ENCODE results near the gene SLC40A1.
"Not testable (repeated sequence)": the region's sequence is repeated elsewhere in the genome, so short reads cannot be mapped to it uniquely, and the experiment has no call there.

The SLC40A1 gene

GRCh38 chr2:189580658-189581353, at the start of gene SLC40A1:
Gene SLC40A1, minus strand, starts transcription at chr2:189580786. Its CDS starts 326 bp downstream, at chr2:189580460.
- no peak for DNase-seq (ENCODE audit: low read depth)

DNA sequence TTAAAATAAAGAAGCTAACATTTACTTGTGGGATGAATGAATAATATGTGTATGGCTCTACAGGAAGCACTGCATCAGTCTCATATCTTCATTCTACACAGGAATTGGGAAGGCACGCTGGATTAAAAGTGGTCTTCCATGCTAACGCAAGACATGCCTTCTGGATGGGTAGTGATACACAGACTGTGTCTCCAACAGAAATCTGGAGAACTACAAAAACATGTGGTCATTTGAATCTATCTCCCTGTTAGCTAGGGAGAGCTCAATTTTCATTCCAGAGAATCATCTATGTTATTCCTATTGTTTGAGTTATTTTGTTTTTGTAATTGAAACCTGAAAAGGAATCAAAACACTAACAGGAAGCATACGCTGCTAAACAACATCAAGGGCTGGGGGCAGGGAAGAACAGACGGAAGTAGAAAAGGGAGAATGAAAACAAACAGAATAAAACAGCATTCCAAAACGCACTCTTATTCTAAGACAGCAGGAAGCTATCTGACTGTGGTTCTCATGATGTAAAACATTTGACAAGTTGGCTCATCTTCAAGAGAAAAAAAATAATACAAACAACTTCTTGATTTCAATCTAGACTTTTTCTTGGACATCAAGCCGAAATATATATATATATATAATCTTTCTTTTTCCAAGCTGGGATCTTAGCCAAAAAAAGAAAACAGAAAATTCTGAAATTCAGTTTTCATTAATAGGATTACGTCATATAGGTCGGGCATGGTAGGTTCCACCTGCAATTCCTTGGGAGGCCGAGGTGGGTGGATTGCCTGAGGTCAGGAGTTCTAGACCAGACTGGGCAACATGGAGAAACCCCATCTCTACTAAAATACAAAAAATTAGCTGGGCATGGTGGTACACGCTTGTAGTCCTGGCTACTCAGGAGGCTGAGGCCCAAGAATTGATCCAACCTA, 49.2 kb upstream of the SLC40A1 start:
- no peak for DNase-seq (ENCODE audit: low read depth)

DNA sequence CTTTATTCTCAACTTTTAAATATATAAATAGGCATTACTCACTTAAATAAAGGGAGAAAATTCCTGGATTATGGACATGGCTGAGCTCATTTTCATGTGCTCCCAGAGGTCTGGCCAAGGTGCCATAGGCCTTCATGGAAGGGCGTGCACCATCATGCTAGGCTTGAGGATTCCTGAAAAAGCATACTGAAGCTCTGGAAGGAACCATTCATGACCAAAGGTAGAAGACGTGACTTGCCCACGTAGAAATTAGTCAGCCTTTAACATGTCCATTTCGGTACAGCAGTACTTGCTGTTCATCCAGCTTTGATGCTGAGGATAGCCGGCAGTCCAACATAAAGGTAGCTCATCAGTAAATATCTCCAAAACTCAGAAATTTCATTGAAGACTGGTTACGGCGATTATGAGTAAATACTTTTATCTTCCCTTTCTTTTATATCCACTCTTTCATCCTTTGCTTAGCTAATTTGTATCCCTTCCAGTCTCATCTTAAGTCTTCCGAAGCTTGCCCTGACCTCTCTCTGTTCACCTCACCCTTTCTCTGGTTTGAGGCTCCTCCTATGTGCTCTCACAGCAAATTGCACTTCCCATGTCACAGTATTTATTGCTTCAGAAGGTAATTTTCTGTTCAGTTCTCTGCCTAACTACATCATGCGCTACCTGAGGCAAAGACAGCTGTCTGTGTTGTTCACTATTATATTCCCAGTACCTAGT, 48.4 kb upstream of the SLC40A1 start:
- no peak for DNase-seq (ENCODE audit: low read depth)

- DNase-seq (ENCODE audit: low read depth) = no peak
Measured at GRCh38 chr2:189627789-189628188, 47.2 kb upstream of the SLC40A1 start.

GRCh38 chr2:189625636-189626035, 45.0 kb upstream of the SLC40A1 start:
- DNase-seq (ENCODE audit: low read depth) = no peak

DNA sequence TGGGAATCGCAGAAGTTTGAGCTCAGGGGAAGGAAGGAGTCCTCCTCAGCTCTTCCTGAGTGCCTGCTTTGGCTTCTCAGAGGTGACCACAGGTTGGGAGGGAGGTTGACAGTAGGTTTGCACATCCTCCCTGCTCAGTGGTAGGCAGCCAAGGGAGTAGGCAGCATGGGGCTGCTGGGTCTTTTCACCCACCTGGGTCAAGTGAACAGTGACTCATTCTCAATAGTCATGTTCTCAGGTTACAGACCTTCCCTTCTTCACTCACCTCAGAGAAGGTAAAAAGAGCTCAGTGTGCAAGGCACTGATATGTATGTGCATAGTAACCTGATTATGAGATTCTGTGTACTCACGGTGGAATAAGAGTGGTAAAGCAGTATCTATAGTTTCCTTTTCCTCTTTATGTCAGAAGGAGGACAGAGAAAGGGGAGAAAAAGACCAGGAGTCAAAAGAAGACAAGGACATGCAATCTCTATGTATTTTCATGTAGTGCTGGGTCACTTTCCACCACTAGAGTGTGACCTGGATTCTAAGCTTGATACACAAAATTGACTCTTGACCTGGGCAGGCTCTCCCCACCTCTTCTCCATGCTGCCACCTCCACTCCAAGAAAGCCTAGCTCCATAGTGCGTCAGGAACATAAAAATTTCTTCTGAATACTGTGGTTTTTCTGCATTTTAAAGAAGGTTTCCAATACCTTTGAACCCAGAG, 44.2 kb upstream of the SLC40A1 start:
- DNase-seq (ENCODE audit: low read depth) = no peak

DNA sequence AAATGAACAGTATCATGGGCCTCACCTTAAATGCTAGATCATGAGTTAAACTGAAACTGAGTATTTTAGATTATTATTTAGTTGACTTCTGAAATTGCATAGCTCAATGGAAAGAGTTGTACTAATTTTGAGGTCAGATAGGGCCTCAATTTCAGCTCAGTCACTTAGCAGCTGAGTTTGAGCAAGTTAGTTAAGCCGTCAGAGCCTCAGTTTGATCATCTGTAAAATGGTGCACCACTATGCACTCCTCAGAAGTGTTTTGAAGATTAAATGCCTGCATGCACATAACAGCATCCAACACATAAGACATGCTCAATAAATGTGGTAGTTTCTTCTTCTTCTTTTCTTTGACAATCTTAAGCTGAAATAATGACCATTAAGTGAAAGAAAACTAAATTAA, 42.5 kb upstream of the SLC40A1 start:
- DNase-seq (ENCODE audit: low read depth) = no peak

DNA sequence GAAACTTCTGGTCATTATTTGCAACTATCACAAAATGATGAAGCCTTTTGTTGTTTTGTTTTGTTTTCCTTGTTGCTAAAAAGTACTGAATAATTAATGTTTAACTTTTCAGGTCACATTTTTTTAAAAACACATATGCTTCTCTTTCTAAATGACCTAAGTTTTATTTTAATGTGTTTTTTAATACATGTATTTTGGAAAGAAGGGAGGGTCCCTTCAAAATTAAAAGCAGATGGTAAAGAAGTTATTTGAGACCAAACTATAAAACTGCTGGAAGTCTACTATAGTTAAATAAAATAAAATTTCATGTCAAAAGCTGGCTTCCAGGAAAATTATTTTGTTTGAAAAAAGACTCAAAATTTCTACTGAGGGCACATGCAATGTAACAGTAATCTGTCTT, 41.2 kb upstream of the SLC40A1 start:
- DNase-seq (ENCODE audit: low read depth) = no peak

DNA sequence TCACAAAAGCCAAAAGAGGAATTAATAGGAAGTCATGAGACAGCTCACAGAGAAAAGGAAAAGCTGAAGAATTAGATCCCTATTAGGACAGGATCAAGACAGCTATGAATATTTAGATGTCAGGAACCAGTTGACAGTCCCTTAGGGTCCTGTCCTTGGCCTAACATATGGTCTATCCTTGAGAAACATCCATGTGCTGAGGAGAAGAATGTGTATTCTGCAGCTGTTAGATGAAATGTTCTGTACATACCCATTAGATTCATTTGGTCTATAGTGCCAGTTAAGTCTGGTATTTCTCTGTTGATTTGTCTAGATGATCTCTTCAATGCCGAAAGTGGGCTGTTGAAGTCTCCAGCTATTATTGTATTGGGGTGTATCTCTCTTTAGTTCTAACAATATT, 37.6 kb upstream of the SLC40A1 start:
- no peak for DNase-seq (ENCODE audit: low read depth)

DNA sequence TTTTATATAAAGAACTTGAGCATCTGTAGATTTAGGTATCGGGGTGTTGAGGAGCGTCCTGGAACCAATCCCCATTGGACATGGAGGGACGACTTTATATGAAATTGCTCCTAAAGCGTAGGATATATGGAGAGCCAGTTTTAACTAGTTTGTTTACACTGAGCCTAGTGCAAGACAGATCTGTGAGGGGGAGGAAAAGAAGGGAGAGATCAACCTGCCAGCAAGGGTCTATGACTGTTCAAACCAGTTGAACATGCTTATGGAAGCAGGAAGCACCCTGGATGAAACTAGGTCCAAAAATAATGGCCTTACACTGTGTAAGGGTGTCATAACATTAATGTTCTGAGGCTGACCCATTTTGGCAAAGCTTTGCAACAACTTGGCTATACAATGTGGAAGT, 34.0 kb upstream of the SLC40A1 start:
- DNase-seq (ENCODE audit: low read depth) = no peak

DNA sequence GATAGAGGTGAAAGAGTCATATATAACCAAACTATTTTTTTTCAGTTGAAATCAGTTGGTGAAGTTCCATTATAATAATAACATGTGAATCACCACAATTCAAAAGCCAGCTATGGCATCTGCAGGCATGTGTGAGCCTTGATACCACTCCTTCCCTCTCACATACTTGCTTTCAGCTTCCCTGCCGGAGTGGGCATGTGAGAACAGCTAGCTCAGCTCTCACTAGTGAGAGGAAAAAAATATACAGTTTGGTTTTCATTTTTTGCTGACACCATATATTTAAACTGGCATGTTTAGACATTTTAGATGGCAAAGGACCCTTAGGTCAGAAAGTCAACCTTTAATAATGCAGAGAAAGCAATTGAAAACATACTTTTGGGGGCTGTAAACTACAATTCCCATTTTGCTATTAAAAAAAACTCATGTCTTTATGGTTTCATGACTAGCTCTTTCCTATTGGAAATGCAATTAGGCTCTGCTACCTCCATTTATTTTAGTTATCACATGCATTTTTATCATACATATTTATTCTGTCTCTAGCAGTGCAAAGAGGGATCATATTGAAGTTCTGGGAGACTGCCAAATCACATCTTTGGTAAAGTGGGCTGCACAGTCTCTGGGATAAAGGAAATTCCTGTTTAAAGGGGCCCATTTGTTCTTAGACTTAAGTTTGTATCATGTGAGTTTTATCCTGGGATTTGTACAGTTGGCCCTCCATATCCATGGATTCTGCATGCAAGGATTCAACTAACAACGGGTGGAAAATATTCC, 33.2 kb upstream of the SLC40A1 start:
- no peak for DNase-seq (ENCODE audit: low read depth)

DNA sequence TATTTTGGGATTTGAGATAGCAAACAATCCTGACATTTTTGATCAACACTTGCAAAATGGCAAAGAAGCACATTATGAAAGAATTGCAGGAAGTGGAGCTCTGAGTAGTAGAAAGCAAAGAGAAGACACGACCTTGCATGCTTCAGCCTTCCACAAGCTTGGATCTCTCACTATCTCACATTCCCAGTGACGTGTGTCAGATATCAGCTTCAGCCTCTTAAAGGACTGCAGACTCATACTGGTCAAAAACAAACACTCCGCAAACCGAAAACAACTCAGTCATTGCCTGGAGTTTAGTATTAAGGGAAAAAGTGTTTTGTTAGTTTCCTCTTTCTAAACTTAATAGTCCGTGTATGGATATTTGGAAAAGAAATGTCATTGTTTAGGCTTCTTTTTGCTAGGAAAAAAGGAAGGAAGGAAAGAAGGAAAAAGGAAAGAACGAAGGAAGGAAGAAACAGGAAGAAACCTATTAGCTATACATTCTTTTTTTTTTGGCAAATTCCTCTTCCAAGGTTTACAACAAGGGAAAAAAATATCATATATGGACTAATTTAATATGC, 32.6 kb upstream of the SLC40A1 start:
- DNase-seq (ENCODE audit: low read depth) = no peak

GRCh38 chr2:189610700-189611099, 30.1 kb upstream of the SLC40A1 start:
- no peak for DNase-seq (ENCODE audit: low read depth)

DNA sequence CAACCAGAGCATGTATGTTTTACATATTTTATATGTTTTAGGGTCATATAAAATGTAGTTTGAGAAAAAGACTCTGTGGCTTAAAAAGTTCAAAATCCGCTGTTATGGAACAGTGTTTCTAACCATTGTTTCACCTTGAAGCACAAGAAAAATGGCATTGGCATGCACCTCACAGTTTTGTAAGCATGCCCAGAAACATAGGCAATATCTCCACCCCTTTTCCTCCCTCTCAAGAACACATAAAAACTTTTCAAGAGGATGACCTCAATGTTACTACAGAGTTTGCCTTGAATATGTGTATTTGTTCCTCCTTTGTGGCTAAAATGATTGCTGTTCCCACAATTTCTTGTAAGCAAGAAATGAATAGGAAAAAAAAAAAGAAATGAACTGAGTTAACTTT, 29.3 kb upstream of the SLC40A1 start:
- no peak for DNase-seq (ENCODE audit: low read depth)

- DNase-seq (ENCODE audit: low read depth) = no peak
Measured at GRCh38 chr2:189609423-189609816, 28.8 kb upstream of the SLC40A1 start.

DNA sequence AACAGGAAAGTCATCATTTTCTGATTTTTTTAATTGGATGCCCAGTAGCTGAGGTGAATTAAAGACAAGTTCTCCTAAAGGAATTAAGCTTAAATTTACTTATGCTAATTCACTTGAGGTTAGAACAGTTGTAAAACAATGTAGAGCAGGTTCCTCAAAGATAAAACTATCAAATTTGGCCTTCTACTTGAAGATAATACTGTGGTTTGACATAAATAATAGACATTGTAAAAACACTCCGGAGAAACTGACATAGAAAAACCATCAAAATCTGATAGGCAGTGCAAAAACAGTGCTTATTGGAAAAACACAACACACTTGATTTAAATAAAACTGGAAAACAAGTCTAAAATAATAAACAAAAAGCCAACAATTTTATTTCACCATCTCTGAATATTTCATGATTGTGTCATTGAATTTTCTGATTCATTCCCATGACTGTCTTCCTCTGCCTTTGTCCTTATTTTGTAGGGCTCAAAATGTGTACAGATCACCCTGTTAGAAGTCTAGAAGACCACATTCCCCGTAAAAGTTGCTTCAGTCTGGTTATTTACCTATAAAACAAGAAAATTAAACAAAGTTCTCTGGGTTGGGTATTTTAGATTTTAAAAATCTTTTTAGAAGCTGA, 28.3 kb upstream of the SLC40A1 start:
- DNase-seq (ENCODE audit: low read depth) = no peak

GRCh38 chr2:189608170-189608569, 27.6 kb upstream of the SLC40A1 start:
- DNase-seq (ENCODE audit: low read depth) = no peak

DNA sequence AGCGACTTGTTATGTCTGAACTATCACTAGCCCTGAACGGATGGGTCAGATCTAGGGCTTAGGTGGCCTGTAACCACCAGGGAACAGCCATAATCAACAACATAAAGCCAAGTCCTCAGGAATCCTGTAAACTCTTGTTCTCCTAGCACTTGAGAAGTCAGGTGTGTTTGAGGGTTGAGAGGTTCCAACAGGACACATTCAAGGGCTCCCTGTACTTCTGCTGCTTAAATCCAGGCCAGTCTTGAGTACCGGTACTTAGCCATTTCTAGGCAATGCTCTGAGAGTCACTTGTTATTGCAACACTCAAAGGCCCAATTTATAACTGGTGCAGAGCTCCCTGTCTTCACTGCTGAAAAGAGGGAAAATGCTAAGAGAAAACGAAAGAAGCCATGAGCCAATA, 21.6 kb upstream of the SLC40A1 start:
- DNase-seq (ENCODE audit: low read depth) = no peak

- DNase-seq (ENCODE audit: low read depth) = not testable (repeated sequence)
Measured at GRCh38 chr2:189601652-189602051, 21.1 kb upstream of the SLC40A1 start.

- DNase-seq (ENCODE audit: low read depth) = no peak
Measured at GRCh38 chr2:189601043-189601442, 20.5 kb upstream of the SLC40A1 start.

- DNase-seq (ENCODE audit: low read depth) = no peak
Measured at GRCh38 chr2:189599245-189599644, 18.7 kb upstream of the SLC40A1 start.

All from stimulated activated CD8-positive, alpha-beta memory T cell treated with anti-CD3 and anti-CD28 coated beads, Interleukin-7, amount 100 ng/mL, for 24 hours (primary cell).